ENCODE results near the gene TMEM175.

The TMEM175 gene

DNA sequence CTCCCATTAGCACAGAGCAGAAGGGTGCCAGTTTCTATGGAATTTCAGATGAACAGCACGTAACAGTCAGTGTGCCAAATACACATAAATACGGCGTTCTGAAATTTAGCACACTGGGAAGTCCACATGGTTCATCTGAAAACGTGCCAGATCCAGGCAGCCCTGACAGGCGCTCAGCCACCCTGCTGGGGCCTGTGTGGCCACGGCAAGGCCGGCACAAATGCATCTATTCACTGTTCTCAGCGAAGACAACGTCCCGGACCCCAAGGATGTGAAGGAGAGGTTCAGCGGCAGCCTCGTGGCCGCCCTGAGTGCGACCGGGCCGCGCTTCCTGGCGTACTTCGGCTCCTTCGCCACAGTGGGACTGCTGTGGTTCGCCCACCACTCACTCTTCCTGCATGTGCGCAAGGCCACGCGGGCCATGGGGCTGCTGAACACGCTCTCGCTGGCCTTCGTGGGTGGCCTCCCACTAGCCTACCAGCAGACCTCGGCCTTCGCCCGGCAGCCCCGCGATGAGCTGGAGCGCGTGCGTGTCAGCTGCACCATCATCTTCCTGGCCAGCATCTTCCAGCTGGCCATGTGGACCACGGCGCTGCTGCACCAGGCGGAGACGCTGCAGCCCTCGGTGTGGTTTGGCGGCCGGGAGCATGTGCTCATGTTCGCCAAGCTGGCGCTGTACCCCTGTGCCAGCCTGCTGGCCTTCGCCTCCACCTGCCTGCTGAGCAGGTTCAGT lies 25.5 kb downstream of the TMEM175 start:
- no peak for DNase-seq (ENCODE audit: low read depth)
- TF ChIP-seq, protein P1, sequence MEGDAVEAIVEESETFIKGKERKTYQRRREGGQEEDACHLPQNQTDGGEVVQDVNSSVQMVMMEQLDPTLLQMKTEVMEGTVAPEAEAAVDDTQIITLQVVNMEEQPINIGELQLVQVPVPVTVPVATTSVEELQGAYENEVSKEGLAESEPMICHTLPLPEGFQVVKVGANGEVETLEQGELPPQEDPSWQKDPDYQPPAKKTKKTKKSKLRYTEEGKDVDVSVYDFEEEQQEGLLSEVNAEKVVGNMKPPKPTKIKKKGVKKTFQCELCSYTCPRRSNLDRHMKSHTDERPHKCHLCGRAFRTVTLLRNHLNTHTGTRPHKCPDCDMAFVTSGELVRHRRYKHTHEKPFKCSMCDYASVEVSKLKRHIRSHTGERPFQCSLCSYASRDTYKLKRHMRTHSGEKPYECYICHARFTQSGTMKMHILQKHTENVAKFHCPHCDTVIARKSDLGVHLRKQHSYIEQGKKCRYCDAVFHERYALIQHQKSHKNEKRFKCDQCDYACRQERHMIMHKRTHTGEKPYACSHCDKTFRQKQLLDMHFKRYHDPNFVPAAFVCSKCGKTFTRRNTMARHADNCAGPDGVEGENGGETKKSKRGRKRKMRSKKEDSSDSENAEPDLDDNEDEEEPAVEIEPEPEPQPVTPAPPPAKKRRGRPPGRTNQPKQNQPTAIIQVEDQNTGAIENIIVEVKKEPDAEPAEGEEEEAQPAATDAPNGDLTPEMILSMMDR (IDR thresholded peaks at IDR 0.05; ENCODE audit: low read depth, low read length): no peak
- TF ChIP-seq POLR2A (IDR thresholded peaks at IDR 0.05; ENCODE audit: extremely low read depth, insufficient read length) (no peak), MYC (IDR thresholded peaks at IDR 0.05; ENCODE audit: low read depth, low read length) (no peak)
- TF ChIP-seq, protein P2, sequence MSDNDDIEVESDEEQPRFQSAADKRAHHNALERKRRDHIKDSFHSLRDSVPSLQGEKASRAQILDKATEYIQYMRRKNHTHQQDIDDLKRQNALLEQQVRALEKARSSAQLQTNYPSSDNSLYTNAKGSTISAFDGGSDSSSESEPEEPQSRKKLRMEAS (IDR thresholded peaks at IDR 0.05; ENCODE audit: low read depth, low read length): no peak
- no peak overlapping the region for H3K4me3 ChIP-seq (ENCODE audit: low read depth, low read length)

DNA sequence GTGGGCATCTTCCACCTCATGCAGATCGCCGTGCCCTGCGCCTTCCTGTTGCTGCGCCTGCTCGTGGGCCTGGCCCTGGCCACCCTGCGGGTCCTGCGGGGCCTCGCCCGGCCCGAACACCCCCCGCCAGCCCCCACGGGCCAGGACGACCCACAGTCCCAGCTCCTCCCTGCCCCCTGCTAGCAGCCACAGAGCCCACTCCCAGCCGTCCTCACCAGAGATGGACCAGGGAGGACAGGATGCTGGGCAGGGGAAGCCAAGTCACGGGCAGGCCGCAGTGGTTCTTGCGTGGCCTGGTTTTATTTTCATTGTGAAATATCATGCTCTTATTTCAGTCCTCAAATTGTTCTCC lies 26.0 kb downstream of the TMEM175 start:
- DNase-seq (ENCODE audit: low read depth): no peak
- TF ChIP-seq MYC (IDR thresholded peaks at IDR 0.05; ENCODE audit: low read depth, low read length) (no peak), POLR2A (IDR thresholded peaks at IDR 0.05; ENCODE audit: extremely low read depth, insufficient read length) (no peak)
- TF ChIP-seq, protein P1 (IDR thresholded peaks at IDR 0.05; ENCODE audit: low read depth, low read length): no peak
- TF ChIP-seq, protein P2 (IDR thresholded peaks at IDR 0.05; ENCODE audit: low read depth, low read length): no peak
- H3K4me3 ChIP-seq (ENCODE audit: low read depth, low read length): no peak overlapping the region

DNA sequence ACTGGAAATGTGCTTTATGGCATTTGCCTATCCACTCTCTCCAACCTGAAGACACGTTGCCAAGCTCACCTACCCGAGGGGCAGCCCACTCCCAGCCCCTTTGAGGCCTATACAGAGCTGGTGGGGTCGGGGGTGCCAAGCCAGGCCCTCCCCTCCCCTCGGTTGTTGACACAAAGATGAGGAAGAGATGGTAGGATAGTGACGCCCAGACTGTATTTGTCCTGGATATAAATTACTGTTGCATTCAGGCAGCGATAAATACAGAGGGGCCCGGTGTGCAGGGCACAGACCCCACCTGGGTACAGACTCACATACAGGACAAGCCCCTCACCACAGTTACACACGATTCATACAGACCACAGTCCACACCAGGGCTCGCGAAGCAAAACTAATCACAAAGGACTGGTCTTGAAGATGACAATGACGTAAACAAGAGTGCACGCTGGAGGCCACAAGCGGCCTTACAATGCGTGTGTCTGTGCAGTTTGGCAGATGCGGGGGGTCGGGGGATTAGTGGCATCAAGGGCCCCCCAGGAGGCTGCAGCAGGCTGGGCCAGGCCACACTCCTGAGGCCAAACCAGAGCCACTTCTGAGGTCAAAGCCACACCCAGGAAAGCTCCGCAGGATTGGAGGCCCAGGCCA lies 26.6 kb downstream of the TMEM175 start:
- no peak for TF ChIP-seq MYC (IDR thresholded peaks at IDR 0.05; ENCODE audit: low read depth, low read length)
- TF ChIP-seq POLR2A (IDR thresholded peaks at IDR 0.05; ENCODE audit: extremely low read depth, insufficient read length): no peak
- TF ChIP-seq, protein P2 (IDR thresholded peaks at IDR 0.05; ENCODE audit: low read depth, low read length): no peak
- TF ChIP-seq, protein P1 (IDR thresholded peaks at IDR 0.05; ENCODE audit: low read depth, low read length): no peak
- no peak overlapping the region for H3K4me3 ChIP-seq (ENCODE audit: low read depth, low read length)
- DNase-seq (ENCODE audit: low read depth): no peak

DNA sequence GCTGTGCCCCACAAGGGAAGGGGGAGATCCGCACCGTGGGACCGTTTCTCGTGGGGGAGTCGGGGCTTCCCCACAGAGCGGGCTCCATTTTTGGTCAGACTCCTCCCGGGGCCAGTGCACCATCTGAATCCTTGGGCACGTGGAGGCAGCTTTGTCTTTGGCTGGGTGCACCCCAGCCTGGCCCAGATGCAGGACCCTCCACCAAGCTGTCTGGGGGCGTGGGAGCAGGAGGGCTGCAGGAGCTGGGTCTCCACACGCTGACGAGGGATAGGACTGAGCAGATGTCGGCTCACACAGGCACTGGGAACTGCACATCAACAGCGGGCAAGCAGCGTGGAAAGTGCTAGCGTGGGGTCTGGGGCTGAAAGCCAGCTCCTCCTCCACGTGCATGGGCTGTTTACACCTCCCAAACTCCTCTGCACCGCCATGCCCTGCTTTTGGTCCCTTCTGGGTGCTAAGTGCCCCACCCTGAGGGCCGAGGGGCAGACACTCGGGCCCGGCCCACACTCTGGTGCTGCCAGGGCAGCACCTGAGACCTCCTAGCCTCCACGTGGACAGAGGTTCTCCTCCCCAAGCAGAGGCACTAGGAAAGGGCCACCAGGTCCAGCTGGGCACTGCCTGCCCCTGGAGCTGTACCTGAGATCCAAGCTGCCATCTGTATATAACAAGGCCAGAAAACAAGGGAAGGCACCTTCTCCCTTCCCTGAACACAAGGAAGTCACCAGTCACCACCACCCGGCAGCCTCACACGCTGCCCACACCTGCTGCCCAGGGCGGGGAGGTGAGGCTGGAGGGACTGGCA lies 27.3 kb downstream of the TMEM175 start:
- no peak overlapping the region for H3K4me3 ChIP-seq (ENCODE audit: low read depth, low read length)
- no peak for TF ChIP-seq MYC (IDR thresholded peaks at IDR 0.05; ENCODE audit: low read depth, low read length)
- no peak for TF ChIP-seq POLR2A (IDR thresholded peaks at IDR 0.05; ENCODE audit: extremely low read depth, insufficient read length)
- TF ChIP-seq, protein P1 (IDR thresholded peaks at IDR 0.05; ENCODE audit: low read depth, low read length): no peak
- TF ChIP-seq, protein P2 (IDR thresholded peaks at IDR 0.05; ENCODE audit: low read depth, low read length): no peak

DNA sequence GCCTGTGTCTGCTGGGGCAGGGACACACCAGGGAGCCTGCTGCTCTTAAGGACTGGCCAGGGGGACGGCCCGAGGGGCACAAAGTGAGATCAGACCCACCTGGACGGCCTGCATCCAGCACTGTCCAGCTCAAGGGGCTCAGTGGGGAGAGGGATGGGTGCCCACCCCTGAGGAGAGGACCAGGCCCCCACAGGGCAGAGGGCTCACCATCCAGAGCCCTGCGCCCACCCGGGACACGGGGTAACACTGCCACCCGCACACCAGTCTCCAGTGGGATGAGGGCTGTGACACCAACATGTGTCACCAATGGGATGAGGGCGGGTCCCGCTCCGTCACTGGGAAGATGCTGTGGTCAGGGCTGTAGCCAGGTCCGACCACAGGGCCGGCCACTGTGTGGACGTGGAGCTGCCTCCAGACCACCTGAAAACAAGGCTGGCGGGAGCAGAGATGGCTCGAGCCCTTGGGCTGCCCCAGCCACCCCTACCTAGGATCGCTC lies 27.9 kb downstream of the TMEM175 start:
- no peak for DNase-seq (ENCODE audit: low read depth)
- no peak for TF ChIP-seq POLR2A (IDR thresholded peaks at IDR 0.05; ENCODE audit: extremely low read depth, insufficient read length)
- TF ChIP-seq, protein P1 (IDR thresholded peaks at IDR 0.05; ENCODE audit: low read depth, low read length): no peak
- TF ChIP-seq, protein P2 (IDR thresholded peaks at IDR 0.05; ENCODE audit: low read depth, low read length): no peak
- no peak for TF ChIP-seq MYC (IDR thresholded peaks at IDR 0.05; ENCODE audit: low read depth, low read length)
- H3K4me3 ChIP-seq (ENCODE audit: low read depth, low read length): no peak overlapping the region

More for the DNA sequence above, 27.3 kb downstream of the TMEM175 start:
- DNase-seq (ENCODE audit: low read depth): no peak
